ENCODE data around the gene ABCG4.
A peak's percentile ranks its signal among the peaks of the same experiment; 100 is the strongest.
"Not testable (repeated sequence)": the region's sequence is repeated elsewhere in the genome, so short reads cannot be mapped to it uniquely, and the experiment has no call there.

Gene ABCG4

DNA sequence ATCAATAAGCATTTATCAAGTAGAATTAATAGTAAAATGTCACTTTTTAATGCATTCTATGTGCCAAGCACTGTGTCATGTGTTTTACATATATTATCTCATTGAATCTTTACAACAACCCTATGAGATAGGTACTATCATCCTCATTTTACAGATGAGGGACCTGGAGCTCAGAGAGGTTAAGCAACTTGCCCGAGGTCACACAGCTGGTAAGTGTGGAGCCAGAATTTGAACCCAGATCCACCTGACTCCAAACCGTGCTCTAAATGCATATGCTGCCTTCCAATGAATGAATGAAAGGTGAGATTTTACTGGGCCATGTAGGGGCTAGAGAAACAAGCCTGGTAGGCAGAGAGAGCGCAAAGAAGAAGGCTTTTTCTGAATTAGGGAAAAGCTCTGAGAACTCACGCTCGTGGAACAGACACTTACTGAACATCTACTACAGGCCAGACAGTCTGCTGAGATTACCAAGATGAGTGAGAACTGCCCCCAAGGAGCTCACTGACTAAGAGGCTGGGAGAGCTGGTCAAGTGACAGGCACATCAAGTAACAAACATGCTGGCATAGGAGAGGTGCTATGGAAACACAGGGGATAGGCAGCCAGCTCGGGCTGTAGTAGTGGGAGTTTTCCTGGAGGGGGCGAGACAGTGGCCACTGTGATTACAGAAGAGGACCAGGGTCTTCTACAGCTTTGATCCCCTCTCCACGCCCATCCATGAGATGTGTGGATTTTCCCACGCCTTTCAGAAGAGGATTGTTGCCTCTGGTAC lies 4.4 kb downstream of the ABCG4 start:
- DNase-seq (ENCODE audit: low read depth in 2 of 2): no peak

- DNase-seq (ENCODE audit: low read depth in 2 of 2): no peak
Observed at GRCh38 chr11:119154178-119154577, 5.3 kb downstream of the ABCG4 start.

GRCh38 chr11:119155733-119156492 lies 7.1 kb downstream of the ABCG4 start:
- no peak for DNase-seq (ENCODE audit: low read depth in 2 of 2)

GRCh38 chr11:119156496-119156895 lies 7.6 kb downstream of the ABCG4 start:
- no peak for DNase-seq (ENCODE audit: low read depth in 2 of 2)

DNA sequence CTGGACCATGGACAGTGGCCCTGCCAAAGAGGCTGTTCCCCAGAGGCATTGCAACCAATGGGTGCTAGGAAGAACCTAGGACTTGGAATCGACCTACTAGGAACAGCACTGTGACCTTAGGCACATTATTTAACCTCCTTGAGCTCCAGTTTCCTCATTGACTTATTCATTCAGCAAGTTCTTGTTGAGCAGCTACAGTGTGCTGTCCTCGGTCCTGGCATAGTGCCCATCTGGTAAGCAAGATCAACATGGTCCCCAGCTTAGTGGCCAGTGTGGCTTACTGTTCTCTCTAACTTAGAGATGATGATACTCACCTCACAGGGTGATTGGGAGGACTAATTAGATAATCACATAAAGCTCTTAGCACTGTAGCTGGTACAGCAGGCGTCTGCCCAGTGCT lies 8.2 kb downstream of the ABCG4 start:
- no peak for DNase-seq (ENCODE audit: low read depth in 2 of 2)

DNA sequence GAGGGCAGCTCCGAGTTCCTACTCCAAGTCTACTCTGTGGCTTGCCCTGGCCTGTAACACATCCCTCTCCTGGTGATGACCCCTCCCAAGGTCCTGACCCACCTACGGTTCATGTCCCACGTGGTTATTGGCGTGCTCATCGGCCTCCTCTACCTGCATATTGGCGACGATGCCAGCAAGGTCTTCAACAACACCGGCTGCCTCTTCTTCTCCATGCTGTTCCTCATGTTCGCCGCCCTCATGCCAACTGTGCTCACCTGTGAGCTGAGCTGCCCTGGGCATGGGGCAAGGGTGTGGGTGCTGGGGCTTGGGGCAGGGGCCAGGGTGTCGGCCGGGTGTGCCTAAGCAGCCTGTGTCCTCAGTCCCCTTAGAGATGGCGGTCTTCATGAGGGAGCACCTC lies 9.6 kb downstream of the ABCG4 start:
- DNase-seq (ENCODE audit: low read depth in 2 of 2): no peak

- no peak for DNase-seq (ENCODE audit: low read depth in 2 of 2)
Observed at GRCh38 chr11:119160151-119160550, 11.3 kb downstream of the ABCG4 start.

DNA sequence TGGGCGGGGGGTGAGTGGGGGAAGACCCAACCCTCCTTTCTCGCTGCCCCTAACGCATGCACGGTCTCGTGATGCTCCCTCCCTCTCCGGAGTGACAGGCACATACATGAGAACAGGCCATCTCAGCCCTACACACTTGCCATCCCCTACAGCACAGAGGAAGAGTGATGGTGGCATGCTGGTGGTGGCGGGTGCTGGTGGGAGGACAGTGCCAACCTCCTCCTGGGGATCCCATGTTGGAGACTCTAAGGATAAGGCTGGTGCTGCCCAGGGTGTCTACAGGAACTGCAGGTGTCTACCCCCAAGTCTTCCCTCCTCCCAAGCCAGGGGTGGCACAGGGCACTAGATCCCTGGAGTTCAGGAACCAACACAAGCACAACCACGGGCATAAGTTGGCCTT lies 13.0 kb downstream of the ABCG4 start:
- DNase-seq (ENCODE audit: low read depth in 2 of 2): no peak

DNA sequence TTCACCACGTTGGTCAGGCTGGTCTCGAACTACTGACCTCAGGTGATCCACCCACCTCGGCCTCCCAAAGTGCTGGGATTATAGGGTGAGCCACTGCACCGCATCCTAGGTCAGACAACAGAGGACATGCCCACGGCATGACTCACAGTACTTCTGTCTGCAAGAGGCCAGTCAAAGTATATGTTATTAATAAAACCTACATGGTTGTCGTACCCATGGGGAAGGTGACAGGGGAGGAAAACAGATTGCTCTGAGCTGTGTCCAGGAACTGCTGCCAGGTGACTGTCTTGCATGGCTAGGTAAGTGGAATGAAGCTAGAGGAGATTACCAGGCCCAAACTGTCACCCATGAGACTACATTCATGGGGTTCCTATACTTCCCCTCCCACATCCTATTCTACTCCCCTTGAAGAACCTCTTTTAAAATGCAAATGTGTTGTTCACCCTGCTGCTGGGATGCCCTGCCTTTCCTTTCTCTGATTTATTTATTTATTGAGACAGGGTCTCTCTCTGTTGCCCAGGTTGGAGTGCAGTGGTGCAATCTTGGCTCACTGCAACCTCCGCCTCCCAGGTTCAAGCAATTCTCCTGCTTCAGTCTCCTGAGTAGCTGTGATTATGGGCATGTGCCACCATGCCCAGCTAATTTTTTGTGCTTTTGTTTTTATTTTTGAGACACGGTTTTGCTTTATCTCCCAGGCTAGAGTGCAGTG lies 17.7 kb downstream of the ABCG4 start:
- no peak for DNase-seq (ENCODE audit: low read depth in 2 of 2)

DNA sequence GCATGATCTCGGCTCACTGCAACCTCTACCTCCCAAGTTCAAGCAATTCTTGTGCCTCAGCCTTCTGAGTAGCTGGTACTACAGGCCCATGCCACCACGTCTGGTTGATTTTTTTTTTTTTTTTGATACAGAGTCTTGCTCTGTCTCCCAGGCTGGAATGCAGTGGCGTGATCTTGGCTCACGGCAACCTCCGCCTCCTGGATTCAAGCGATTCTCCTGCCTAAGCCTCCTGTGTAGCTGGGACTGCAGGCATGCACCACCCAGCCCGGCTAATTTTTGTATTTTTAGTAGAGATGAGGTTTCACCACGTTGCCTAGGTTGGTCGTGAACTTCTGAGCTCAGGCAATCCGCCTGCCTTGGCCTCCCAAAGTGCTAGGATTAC lies 18.2 kb downstream of the ABCG4 start:
- DNase-seq (ENCODE audit: low read depth in 2 of 2): not testable (repeated sequence)

DNA sequence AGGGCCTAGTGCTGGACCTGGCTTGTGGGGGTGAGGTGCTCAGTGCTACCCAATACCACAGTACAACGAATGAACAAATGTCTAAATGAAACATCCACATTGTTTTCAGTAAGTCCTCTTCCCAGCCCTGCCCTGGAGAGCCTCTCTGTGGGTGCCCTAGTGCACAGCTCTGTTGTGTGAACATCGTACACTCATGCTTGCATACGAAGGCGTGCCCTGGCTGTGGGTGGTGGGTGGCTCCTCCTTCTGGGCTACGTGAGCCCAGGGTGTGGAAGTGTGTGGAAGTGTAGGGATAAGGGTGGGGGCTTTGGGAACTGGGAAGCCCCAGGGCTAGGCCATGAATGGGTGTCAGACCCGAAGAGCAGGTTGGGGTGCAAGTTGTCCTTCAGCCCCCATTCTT lies 19.1 kb downstream of the ABCG4 start:
- DNase-seq (ENCODE audit: low read depth in 2 of 2): no peak

DNA sequence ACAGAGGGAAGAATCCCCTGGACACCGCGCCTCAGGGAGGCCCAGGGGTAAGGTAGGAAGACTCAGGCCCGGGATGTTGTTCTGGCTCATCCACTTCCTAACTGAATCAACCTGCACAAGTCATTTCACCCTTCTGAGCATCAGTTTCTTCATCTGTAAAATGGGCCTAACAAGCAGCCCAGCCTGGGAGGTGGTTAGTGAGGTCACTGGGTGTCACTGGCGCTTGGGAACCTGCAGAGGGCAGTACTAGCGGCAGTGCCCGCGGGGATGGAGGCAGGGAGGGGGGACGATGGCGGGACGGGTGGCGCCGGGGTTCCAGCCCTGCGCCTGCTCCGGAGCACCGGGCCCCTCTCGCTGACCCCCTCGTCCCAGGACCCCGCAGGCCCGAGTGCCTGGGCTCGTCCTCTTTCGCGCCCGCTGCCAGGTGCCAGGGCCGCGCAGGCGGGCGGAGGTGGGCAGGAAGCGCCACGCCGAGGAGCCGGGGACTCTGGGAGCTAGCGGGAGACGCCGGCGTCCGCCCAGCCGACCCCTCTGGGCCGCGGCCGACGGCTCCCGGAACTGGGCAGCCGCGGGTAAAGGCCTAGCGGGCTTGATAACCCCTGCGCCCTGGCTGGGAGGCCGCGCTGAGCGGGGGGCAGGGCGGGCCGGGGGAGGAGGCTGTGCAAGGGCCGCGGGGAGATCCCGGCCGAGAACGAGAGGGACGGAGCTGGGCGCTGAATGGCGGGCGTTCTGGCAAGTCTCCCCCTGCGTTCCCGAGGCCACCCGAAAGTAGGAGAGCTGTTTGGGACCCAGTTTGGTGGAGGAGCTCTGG lies 19.8 kb downstream of the ABCG4 start, which contains the start of gene NLRX1:
NLRX1 (plus strand) TSS at position 255 of the 811 bp plus-strand sequence. CDS start 2,679 bp downstream, outside the sequence.
- peak; percentile 64 to 73 for DNase-seq (ENCODE audit: low read depth in 2 of 2)

- no peak for DNase-seq (ENCODE audit: low read depth in 2 of 2)
Observed at GRCh38 chr11:119169282-119169719, 20.4 kb downstream of the ABCG4 start.

GRCh38 chr11:119172513-119172912 lies 23.7 kb downstream of the ABCG4 start:
- no peak for DNase-seq (ENCODE audit: low read depth in 2 of 2)

- DNase-seq (ENCODE audit: low read depth in 2 of 2): no peak
Observed at GRCh38 chr11:119173453-119173852, 24.6 kb downstream of the ABCG4 start.

GRCh38 chr11:119175493-119176077 lies 26.7 kb downstream of the ABCG4 start:
- no peak for DNase-seq (ENCODE audit: low read depth in 2 of 2)

DNA sequence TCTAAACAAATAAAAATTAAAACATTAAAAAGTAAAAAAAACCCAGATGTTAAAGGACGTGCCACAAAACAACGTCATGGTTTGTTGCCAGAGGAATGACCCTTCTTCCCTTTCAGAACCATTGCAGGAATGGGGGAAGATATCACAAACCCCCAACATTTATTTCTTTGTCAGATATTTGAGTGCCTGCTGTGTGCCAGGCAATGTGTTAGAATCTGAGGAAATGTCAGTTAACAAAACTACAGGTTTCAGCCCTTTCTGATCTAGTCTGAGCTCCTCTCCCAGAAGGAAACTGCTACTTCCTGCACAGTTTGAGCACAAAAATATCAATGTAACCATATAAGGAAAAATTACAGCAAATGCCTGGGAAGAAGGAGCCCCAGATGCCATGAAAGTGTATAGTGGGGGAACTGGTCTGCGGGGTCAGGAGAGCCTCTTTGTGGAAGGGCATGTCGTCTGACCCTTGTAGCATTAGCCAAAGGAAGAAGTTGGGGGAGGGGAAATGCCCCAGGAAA lies 29.4 kb downstream of the ABCG4 start:
- no peak for DNase-seq (ENCODE audit: low read depth in 2 of 2)

DNA sequence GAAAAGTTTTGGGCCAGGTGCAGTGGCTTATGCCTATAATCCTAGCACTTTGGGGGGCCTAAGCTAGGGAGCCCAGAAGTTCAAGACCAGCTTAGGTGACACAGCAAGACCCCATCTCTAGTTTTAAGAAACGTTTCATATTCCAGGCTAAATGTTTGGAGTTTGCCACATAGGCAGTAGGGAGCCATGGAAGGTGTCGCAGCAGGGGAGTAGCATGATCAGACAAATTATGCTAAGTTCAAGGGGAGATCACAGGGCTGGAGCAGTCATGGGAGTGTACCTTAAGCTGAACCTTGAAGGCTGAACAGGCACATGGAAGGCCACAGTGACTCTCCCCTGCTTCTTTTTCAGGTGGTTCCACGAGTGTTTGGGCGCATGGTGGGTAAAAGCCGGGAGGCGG lies 30.5 kb downstream of the ABCG4 start:
- DNase-seq (ENCODE audit: low read depth in 2 of 2): no peak

- no peak for DNase-seq (ENCODE audit: low read depth in 2 of 2)
Observed at GRCh38 chr11:119179983-119180382, 31.1 kb downstream of the ABCG4 start.

- DNase-seq (ENCODE audit: low read depth in 2 of 2): no peak
Observed at GRCh38 chr11:119180729-119181676, 32.2 kb downstream of the ABCG4 start.
